Gastrocnemius medialis (tissue), 4 donors: ENCODE data around the gene MED13L. TPM values are rescaled to one million over a fixed set of nuclear protein-coding genes. Genes with fewer than 3 reads are reported as not detected.

Experiments used
- ATAC-seq, 2 donors: fragments of 150-250 bp; one replicate each; pipeline ENCODE4 v1.9.1; 2016
- DNase-seq, 2 donors: peaks; one replicate each; pipeline ENCODE4 v3.0.0-alpha.2; 2019
- H3K27ac ChIP-seq, 4 donors: fragments of 200-600 bp; sonication (generic); 1 replicate in 1 of 4; 2 replicates in 3 of 4; pipeline ENCODE4 v1.5.1; 2016 to 2018; ENCODE audit warnings: mild to moderate bottlenecking in 2 of 4, moderate library complexity in 1 of 4
- H3K27me3 ChIP-seq, 3 donors: fragments of 200-600 bp; sonication (generic) in 2 of 3; 1 replicate in 1 of 3; 2 replicates in 2 of 3; pipeline versions ENCODE4 v1.5.1 to v1.6.0; 2016 to 2019; ENCODE audit warnings: mild to moderate bottlenecking in 1 of 3, moderate library complexity in 1 of 3
- H3K36me3 ChIP-seq, 2 donors: fragments of 200-600 bp; sonication (generic) in 1 of 2; one replicate each; pipeline ENCODE4 v1.5.1; 2017 to 2018
- H3K4me1 ChIP-seq, 2 donors: fragments of 200-600 bp; sonication (generic) in 1 of 2; one replicate each; pipeline ENCODE4 v1.5.1; 2016 to 2017; ENCODE audit warnings: mild to moderate bottlenecking in 2 of 2
- H3K4me3 ChIP-seq, 4 donors: fragments of 200-600 bp; sonication (generic) in 3 of 4; 1 replicate in 1 of 4; 2 replicates in 3 of 4; pipeline ENCODE4 v1.5.1; 2016 to 2019; ENCODE audit warnings: mild to moderate bottlenecking in 2 of 4
- H3K9me3 ChIP-seq, 3 donors: fragments of 200-600 bp; sonication (generic) in 2 of 3; 1 replicate in 1 of 3; 2 replicates in 2 of 3; pipeline ENCODE4 v1.5.1; 2016 to 2019
- POLR2A ChIP-seq, 2 donors: fragments of 450-650 bp; IDR thresholded peaks; one replicate each; pipeline ENCODE4 v1.6.1; 2017; ENCODE audit warnings: antibody characterized with exemption in 2 of 2, mild to moderate bottlenecking in 2 of 2, moderate library complexity in 2 of 2
- in situ Hi-C, 4 donors: fragments of 200-750 bp; cut with MboI; loops; one replicate each; pipeline versions ENCODE4 v1.15.0 to v1.8.0; 2017; ENCODE audit warnings: low sequenced_read_pairs in 4 of 4
- intact Hi-C: fragments of 100-400 bp; cut with DNase I; formaldehyde crosslinking; loops from one replicate; pipeline ENCODE4 v1.15.1; 2023; ENCODE audit warnings: low total_unique reads
- total RNA-seq, 4 donors: library from RNA; depleted of rRNA; stranded (reverse); fragments of >200 nt; gene quantifications; one replicate each; pipeline versions ENCODE4 v1.1.0 to v1.2.3, GENCODE V29; 2016
- TF ChIP-seq, protein P1 (sequence below), 5 experiments: fragments of 450-650 bp in 3 of 5; fragments of 200-600 bp in 2 of 5; sonication (generic) in 2 of 5; IDR thresholded peaks in 4 of 5; conservative IDR thresholded peaks in 1 of 5; 1 replicate in 4 of 5; 2 replicates in 1 of 5; pipeline ENCODE4 v1.5.1; 2016 to 2019; ENCODE audit warnings: antibody characterized with exemption in 5 of 5, mild to moderate bottlenecking in 3 of 5, moderate library complexity in 3 of 5

MED13L gene
- total RNA-seq, 4 donors from 2014 or later: 59.5 to 92.6 (median 74.1) TPM

DNA sequence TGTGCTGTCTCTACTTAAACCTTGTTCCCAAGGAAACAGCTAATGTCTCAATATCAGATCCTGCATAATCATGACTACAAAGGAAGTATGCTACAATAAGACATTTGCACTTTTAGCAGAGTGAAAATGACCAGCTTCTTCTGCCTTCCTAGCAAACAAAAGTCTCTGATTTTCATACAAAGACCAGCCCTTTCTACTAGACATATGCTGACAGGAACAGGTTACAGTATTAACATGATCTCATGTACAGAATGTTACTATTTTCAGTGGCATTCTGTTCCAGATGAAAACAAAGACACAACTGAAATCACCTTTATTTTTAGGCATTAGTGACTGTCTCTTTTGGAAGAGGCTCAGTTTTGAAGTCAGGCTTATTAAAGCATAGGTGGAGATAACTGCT lies 228.6 kb downstream of the MED13L start:
- H3K36me3 ChIP-seq: no peaks in the 10 kb centered on the region
- in situ Hi-C loops (no loop called here), intact Hi-C loops (no loop called here)
- H3K4me3 ChIP-seq: no peak overlapping the region
- peak; percentile 93 to 94 for ATAC-seq
- no peaks in the 10 kb centered on the region for H3K9me3 ChIP-seq
- no peaks in the 10 kb centered on the region for H3K27me3 ChIP-seq
- TF ChIP-seq, protein P1, sequence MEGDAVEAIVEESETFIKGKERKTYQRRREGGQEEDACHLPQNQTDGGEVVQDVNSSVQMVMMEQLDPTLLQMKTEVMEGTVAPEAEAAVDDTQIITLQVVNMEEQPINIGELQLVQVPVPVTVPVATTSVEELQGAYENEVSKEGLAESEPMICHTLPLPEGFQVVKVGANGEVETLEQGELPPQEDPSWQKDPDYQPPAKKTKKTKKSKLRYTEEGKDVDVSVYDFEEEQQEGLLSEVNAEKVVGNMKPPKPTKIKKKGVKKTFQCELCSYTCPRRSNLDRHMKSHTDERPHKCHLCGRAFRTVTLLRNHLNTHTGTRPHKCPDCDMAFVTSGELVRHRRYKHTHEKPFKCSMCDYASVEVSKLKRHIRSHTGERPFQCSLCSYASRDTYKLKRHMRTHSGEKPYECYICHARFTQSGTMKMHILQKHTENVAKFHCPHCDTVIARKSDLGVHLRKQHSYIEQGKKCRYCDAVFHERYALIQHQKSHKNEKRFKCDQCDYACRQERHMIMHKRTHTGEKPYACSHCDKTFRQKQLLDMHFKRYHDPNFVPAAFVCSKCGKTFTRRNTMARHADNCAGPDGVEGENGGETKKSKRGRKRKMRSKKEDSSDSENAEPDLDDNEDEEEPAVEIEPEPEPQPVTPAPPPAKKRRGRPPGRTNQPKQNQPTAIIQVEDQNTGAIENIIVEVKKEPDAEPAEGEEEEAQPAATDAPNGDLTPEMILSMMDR (IDR thresholded peaks at IDR 0.05 in 4 of 5, conservative IDR thresholded peaks at IDR 0.05 in 1 of 5): no peak
- no peak for TF ChIP-seq POLR2A (IDR thresholded peaks at IDR 0.05)
- peak overlapping the region; percentile 14 to 70 (median 65) for H3K27ac ChIP-seq
- peaks cover 85% of the 10 kb centered on the region in 2 donors for H3K4me1 ChIP-seq
- DNase-seq: no peak

DNA sequence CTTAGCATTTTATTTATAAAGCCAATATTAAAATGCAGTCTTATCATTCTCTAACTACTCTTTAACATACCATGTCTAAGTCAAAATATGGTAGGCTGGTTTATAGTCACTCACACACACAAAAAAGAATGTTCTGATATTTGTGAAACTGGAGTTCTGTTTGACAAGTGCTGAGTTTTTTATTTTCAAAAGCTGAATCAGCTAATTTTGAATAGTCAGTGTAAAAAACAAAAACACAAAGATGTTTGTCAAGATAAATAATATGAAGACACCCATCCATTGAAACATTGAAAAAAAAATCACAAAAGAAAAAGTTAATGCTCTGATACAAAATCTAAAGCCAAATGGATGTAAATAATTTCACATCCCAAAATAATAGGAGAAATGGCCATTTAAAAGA lies 231.5 kb downstream of the MED13L start:
- TF ChIP-seq, protein P1 (IDR thresholded peaks at IDR 0.05 in 4 of 5, conservative IDR thresholded peaks at IDR 0.05 in 1 of 5): no peak
- no peak for TF ChIP-seq POLR2A (IDR thresholded peaks at IDR 0.05)
- Histone ChIP-seq H3K4me1 (peaks cover 73 to 78% of the 10 kb centered on the region in 2 donors), H3K36me3 (no peaks in the 10 kb centered on the region), H3K27ac (no peak overlapping the region), H3K27me3 (no peaks in the 10 kb centered on the region), H3K4me3 (no peak overlapping the region), H3K9me3 (no peaks in the 10 kb centered on the region)
- ATAC-seq (no peak), DNase-seq (no peak)
- in situ Hi-C loops (no loop called here), intact Hi-C loops (no loop called here)

DNA sequence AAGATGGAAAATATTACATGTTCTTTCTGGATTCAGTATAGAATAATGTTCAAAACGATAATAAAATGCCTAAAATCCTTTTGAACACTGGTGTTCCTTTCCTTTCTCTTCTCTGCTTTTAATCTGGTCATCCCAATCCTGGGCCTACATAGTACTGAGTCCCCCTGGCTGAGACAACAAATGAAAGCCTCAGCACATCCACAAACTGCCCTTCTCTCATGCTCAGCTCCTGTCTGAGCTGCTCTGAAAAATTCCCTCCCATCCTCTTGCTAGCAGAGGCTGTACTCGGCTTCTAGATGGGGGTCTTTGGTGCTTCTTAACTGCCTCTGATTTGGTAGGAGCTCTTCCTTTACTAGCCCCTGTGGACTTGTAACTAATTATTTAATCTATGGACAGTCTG lies 232.3 kb downstream of the MED13L start:
- Histone ChIP-seq H3K27ac (peak overlapping the region in 1 of 4 donors; percentile 8), H3K4me1 (peaks cover 70% of the 10 kb centered on the region in 2 donors), H3K4me3 (no peak overlapping the region), H3K9me3 (no peaks in the 10 kb centered on the region), H3K36me3 (no peaks in the 10 kb centered on the region), H3K27me3 (no peaks in the 10 kb centered on the region)
- ATAC-seq: no peak
- intact Hi-C loops: no loop called here
- TF ChIP-seq, protein P1 (IDR thresholded peaks at IDR 0.05 in 4 of 5, conservative IDR thresholded peaks at IDR 0.05 in 1 of 5): no peak
- TF ChIP-seq POLR2A (IDR thresholded peaks at IDR 0.05): no peak
- DNase-seq: no peak
- in situ Hi-C loops: no loop called here

DNA sequence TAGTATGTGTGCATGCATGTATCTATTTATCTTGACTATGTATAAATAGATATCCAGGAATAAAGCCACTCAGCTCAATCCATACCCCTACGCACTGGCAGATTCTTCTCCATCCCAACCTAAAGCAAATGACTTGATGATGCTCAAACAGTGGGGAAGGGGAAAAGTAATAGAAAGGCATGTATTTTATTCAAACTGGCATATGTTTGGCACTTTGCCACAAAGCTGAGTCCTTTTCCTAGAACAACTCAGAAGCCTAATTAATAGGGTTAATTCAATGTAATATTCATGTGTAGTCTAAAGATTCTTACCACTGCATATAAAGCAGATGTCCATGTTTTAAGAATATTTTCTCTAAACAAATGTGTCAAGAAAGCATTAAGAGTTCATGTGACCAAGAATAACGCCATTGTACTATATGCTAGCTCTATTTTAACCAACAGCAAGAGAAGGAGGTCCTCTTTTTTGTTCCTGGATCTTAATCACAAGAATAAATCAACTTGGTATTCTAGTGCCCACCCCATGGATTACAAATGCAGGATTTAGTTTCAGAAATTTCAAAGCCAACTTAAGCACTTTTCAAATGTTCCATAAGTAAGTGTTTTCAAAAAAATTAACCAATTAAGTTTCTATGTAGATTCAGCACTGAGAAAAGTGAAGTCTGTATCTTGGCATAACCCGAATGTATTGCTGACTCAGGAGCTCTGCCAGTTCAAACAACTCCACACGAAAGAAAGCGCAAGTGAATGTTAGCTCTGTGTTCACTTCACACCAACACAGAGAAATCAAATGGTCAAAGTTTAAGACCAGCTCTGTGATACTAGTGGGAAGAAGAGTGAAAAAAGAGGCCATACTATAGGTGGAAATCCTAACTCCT lies 233.6 kb downstream of the MED13L start:
- no peaks in the 10 kb centered on the region for H3K9me3 ChIP-seq
- H3K4me1 ChIP-seq: peaks cover 66 to 70% of the 10 kb centered on the region in 2 donors
- no peaks in the 10 kb centered on the region for H3K36me3 ChIP-seq
- peak overlapping the region in 1 of 4 donors; percentile 36 for H3K27ac ChIP-seq
- in situ Hi-C loops (no loop called here), intact Hi-C loops (no loop called here)
- TF ChIP-seq POLR2A (IDR thresholded peaks at IDR 0.05): no peak
- TF ChIP-seq, protein P1 (IDR thresholded peaks at IDR 0.05 in 4 of 5, conservative IDR thresholded peaks at IDR 0.05 in 1 of 5): no peak
- DNase-seq (no peak), ATAC-seq (no peak)
- H3K27me3 ChIP-seq: no peaks in the 10 kb centered on the region
- H3K4me3 ChIP-seq: no peak overlapping the region
